HG02678 (cell line): ENCODE data around the gene CBFA2T2.
"Not testable (repeated sequence)": the region's sequence is repeated elsewhere in the genome, so short reads cannot be mapped to it uniquely, and the experiment has no call there.

Experiments used
- ATAC-seq: cut with Tn5 transposase; IDR thresholded peaks from one replicate; pipeline ENCODE4 v1.9.1; 2021; ENCODE audit warnings: mild to moderate bottlenecking, moderate library complexity; ENCODE audit not compliant: unreplicated experiment

CBFA2T2 gene

GRCh38 chr20:33490023-33490933 lies at the start of gene CBFA2T2:
Gene CBFA2T2, plus strand, starts transcription at chr20:33490096. Its CDS starts 172 bp downstream, at chr20:33490268.
- peak; percentile 43 for ATAC-seq

- ATAC-seq: not testable (repeated sequence)
These were observed 49.3 kb upstream of the CBFA2T2 start for GRCh38 chr20:33440562-33440961.

GRCh38 chr20:33441142-33441955 lies 48.5 kb upstream of the CBFA2T2 start:
- no peak for ATAC-seq

- ATAC-seq: no peak
These were observed 47.5 kb upstream of the CBFA2T2 start for GRCh38 chr20:33442136-33443005.

GRCh38 chr20:33443006-33443511 lies 46.8 kb upstream of the CBFA2T2 start:
- no peak for ATAC-seq

- ATAC-seq: peak; percentile 86
These were observed 46.2 kb upstream of the CBFA2T2 start, which contains the start of gene SNTA1 for GRCh38 chr20:33443512-33444239. Gene SNTA1, minus strand, starts transcription at chr20:33443763. Its CDS starts 143 bp downstream, at chr20:33443620.

GRCh38 chr20:33444797-33445560 lies 44.9 kb upstream of the CBFA2T2 start:
- ATAC-seq: no peak

GRCh38 chr20:33445881-33446625 lies 43.8 kb upstream of the CBFA2T2 start:
- ATAC-seq: no peak

GRCh38 chr20:33450867-33451266 lies 39.0 kb upstream of the CBFA2T2 start:
- ATAC-seq: no peak

- not testable (repeated sequence) for ATAC-seq
These were observed 32.8 kb upstream of the CBFA2T2 start for GRCh38 chr20:33456916-33457642.

GRCh38 chr20:33459599-33459998 lies 30.3 kb upstream of the CBFA2T2 start:
- no peak for ATAC-seq

- no peak for ATAC-seq
These were observed 29.2 kb upstream of the CBFA2T2 start for GRCh38 chr20:33460711-33461110.

GRCh38 chr20:33463332-33464101 lies 26.4 kb upstream of the CBFA2T2 start:
- no peak for ATAC-seq

GRCh38 chr20:33464759-33465158 lies 25.1 kb upstream of the CBFA2T2 start:
- not testable (repeated sequence) for ATAC-seq

- ATAC-seq: no peak
These were observed 24.2 kb upstream of the CBFA2T2 start for GRCh38 chr20:33465481-33466302.

- ATAC-seq: no peak
These were observed 23.6 kb upstream of the CBFA2T2 start for GRCh38 chr20:33466303-33466646.
